MCF 10A (cell line): ENCODE results near the gene ELP5. TPM values are rescaled to one million over a fixed set of nuclear protein-coding genes. Genes with fewer than 3 reads are reported as not detected.

Source experiments
- BruUV-seq: library from RNA; stranded (reverse); fragments of 400-500 nt; replicated peaks from 2 replicates; lab custom pipeline; 2021; lab: Mats Ljungman, UMichigan
- CTCF ChIA-PET: fragments of 300-600 bp; sonication (Branson Sonifier 250); formaldehyde crosslinking; extraction: SDS; loops from one replicate; lab custom pipeline; 2021; ENCODE audit warnings: antibody characterized with exemption, inconsistent platforms; lab: Yijun Ruan, JAX
- POLR2A ChIA-PET: fragments of 300-600, 350-650 bp; sonication (Branson Sonifier 250); formaldehyde crosslinking; extraction: SDS; loops from one replicate; lab custom pipeline; 2020; ENCODE audit warnings: antibody characterized with exemption, inconsistent platforms; lab: Yijun Ruan, JAX
- DNase-seq: peaks from one replicate; pipeline ENCODE4 v3.0.0-alpha.2; 2018; ENCODE audit not compliant: unreplicated experiment
- H3K27ac Mint-ChIP-seq: one replicate; pipeline ENCODE4 v1.8.0; 2022; ENCODE audit warnings: mild to moderate bottlenecking, low read depth, mixed read lengths; ENCODE audit not compliant: unreplicated experiment
- H3K27me3 Mint-ChIP-seq: one replicate; pipeline ENCODE4 v1.8.0; 2022; ENCODE audit warnings: mixed read lengths; ENCODE audit not compliant: insufficient read depth, unreplicated experiment
- H3K36me3 Mint-ChIP-seq: one replicate; pipeline ENCODE4 v1.8.0; 2022; ENCODE audit warnings: mild to moderate bottlenecking, moderate library complexity, mixed read lengths; ENCODE audit not compliant: insufficient read depth, unreplicated experiment
- H3K4me1 Mint-ChIP-seq: one replicate; pipeline ENCODE4 v1.8.0; 2022; ENCODE audit warnings: mixed read lengths; ENCODE audit not compliant: insufficient read depth, unreplicated experiment
- H3K4me3 Mint-ChIP-seq: one replicate; pipeline ENCODE4 v1.8.0; 2022; ENCODE audit warnings: mild to moderate bottlenecking, moderate library complexity, mixed read lengths; ENCODE audit not compliant: unreplicated experiment
- H3K9me3 Mint-ChIP-seq: one replicate; pipeline ENCODE4 v1.8.0; 2022; ENCODE audit warnings: mixed read lengths; ENCODE audit not compliant: unreplicated experiment
- intact Hi-C: fragments of 100-400 bp; cut with micrococcal nuclease; formaldehyde crosslinking; loops from 2 replicates; pipeline ENCODE4 v1.14.1; 2022
- total RNA-seq: library from RNA; stranded (reverse); gene quantifications from 2 replicates; pipeline ENCODE4 v1.2.3, GENCODE V29; 2022
- TF ChIP-seq, protein P1 (sequence below): fragments of 200-600 bp; IDR thresholded peaks from one replicate; pipeline ENCODE4 v1.8.0; 2022; ENCODE audit warnings: antibody characterized with exemption, mild to moderate bottlenecking; ENCODE audit not compliant: unreplicated experiment

Gene ELP5
- total RNA-seq, 1 experiment from 2014 or later: 91.3 TPM

DNA sequence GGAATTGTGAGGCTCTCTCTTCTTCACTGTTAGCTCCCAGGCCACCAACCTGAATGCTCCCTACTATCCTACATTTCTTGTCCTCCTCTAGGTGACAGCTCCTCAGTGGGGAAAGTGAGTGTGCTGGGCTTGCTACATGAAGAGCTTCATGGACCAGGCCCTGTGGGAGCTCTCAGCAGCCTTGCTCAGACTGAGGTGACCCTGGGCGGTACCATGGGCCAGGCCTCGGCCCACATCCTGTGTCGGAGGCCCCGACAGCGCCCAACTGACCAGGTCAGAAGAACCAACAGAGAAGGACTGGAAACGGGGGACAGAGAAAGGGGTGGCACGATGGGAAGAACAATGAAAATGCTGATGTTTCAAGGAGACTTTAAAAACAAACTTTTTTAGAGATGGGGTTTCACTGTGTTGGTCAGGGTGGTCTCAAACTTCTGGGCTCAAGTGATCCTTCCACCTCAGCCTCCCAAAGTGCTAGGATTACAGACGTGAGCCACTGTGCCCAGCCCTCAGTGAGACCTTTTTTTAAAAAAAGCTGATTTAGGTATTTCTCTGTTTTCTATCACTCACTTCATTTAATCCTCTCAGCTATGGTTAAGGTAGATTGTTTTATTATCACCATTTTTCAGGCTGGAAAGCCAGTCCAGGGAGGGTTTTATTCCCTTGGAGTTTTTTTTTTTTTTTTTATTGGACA lies 4.9 kb downstream of the ELP5 start:
- Mint-ChIP-seq H3K4me1 (peaks cover 29% of the 10 kb centered on the region), H3K36me3 (peaks cover 72% of the 10 kb centered on the region), H3K9me3 (no peaks in the 10 kb centered on the region), H3K27ac (peak overlapping the region; percentile 31), H3K4me3 (no peak overlapping the region), H3K27me3 (no peaks in the 10 kb centered on the region)
- POLR2A ChIA-PET: interaction anchor here (0.6 to 7.7 kb wide), 5 partner anchors 8 to 617 kb away, joined by 3 to 92 read pairs (median 4); partner anchors contain the start of genes DVL2, GABARAP and PHF23
- no peak for DNase-seq
- intact Hi-C loops: no loop called here
- CTCF ChIA-PET: interaction anchor here (0.6 to 1.6 kb wide), 4 partner anchors 9 to 193 kb away, joined by 3 to 7 read pairs (median 3); no protein-coding TSS in a partner anchor
- TF ChIP-seq, protein P1, sequence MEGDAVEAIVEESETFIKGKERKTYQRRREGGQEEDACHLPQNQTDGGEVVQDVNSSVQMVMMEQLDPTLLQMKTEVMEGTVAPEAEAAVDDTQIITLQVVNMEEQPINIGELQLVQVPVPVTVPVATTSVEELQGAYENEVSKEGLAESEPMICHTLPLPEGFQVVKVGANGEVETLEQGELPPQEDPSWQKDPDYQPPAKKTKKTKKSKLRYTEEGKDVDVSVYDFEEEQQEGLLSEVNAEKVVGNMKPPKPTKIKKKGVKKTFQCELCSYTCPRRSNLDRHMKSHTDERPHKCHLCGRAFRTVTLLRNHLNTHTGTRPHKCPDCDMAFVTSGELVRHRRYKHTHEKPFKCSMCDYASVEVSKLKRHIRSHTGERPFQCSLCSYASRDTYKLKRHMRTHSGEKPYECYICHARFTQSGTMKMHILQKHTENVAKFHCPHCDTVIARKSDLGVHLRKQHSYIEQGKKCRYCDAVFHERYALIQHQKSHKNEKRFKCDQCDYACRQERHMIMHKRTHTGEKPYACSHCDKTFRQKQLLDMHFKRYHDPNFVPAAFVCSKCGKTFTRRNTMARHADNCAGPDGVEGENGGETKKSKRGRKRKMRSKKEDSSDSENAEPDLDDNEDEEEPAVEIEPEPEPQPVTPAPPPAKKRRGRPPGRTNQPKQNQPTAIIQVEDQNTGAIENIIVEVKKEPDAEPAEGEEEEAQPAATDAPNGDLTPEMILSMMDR: no peak
- BruUV-seq: no TSS peak

DNA sequence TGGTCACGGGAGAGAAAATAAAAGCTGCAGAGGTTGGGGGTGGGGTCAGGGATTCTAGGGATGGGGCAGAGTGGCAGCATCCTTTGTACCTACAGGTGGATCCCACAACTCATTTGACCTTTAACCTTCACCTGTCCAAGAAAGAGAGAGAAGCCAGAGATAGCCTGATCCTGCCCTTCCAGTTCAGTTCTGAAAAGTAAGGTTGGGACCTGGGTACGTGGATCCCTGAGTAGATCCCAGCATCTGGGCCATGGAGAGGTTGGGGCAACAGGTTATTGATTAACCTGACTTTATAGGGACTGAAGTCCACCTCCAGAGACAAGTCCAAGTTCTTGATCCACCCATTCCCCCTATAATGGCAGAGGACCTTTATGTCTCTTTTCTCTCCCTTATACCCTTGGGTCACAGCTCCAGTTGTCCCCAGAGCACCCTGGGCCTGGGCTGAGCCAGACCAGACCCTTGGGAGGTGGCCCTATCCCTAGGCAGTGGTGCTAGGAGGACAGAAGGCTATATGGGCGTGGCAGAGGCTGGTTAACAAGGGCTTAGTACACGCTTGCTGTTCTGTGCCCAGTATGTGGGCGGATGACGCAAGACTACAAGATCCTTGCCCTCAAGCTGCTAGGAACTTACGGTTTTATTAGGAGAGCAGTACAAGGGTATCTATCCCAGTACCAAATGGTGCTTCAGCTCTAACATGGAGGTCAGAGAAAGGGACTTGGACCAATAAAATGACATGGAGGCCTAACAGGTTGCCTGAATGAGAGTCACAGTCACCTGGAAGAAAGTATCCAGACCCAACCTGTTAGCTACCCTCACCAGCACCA lies 6.9 kb downstream of the ELP5 start:
- peak; percentile 96 for DNase-seq
- BruUV-seq: no TSS peak
- CTCF ChIA-PET: interaction anchor here (0.5 to 1.8 kb wide), 5 partner anchors 13 to 442 kb away, joined by 3 to 7 read pairs (median 4); partner anchors contain the start of gene SLC2A4
- POLR2A ChIA-PET: interaction anchor here (0.5 to 7.7 kb wide), 11 partner anchors 8 to 897 kb away, joined by 3 to 92 read pairs (median 7); partner anchors contain the start of genes ACADVL, CNTROB, CTDNEP1 and DLG4
- H3K27me3 Mint-ChIP-seq: no peaks in the 10 kb centered on the region
- H3K4me3 Mint-ChIP-seq: peak overlapping the region; percentile 73
- intact Hi-C loops: no loop called here
- H3K27ac Mint-ChIP-seq: peak overlapping the region; percentile 79
- H3K9me3 Mint-ChIP-seq: no peaks in the 10 kb centered on the region
- H3K36me3 Mint-ChIP-seq: peaks cover 53% of the 10 kb centered on the region
- TF ChIP-seq, protein P1: no peak
- peaks cover 33% of the 10 kb centered on the region for H3K4me1 Mint-ChIP-seq

DNA sequence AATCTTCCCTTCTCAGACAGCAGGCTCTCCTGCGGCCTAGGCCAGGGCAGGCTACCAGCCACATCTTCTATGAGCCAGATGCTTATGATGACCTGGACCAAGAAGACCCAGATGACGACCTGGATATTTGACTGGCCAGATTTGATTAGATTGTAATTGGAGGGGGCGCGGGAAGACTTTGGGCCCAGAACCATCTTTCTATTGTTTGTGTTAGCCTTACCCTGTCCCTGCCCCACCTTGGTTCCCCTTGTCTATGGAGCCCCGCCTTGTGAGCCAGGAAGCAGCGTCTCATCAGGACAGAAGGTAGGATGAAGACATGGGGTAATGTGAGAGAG lies 7.5 kb downstream of the ELP5 start:
- H3K27ac Mint-ChIP-seq: peak overlapping the region; percentile 79

More for the DNA sequence above, 7.5 kb downstream of the ELP5 start:
- ChIA-PET POLR2A (interaction anchor here (0.5 to 7.7 kb wide), 12 partner anchors 8 to 897 kb away, joined by 3 to 92 read pairs (median 6); partner anchors contain the start of genes ACADVL, CNTROB, CTDNEP1 and DLG4), CTCF (interaction anchor here (0.5 to 1.8 kb wide), 4 partner anchors 13 to 41 kb away, joined by 4 to 7 read pairs (median 4); partner anchors contain the start of gene SLC2A4)
- Mint-ChIP-seq H3K4me3 (peak overlapping the region; percentile 73), H3K9me3 (no peaks in the 10 kb centered on the region), H3K36me3 (peaks cover 48% of the 10 kb centered on the region), H3K4me1 (peaks cover 36% of the 10 kb centered on the region), H3K27me3 (no peaks in the 10 kb centered on the region)
- DNase-seq: no peak
- TF ChIP-seq, protein P1: no peak
- intact Hi-C loops: no loop called here
- BruUV-seq: TSS peak; percentile 62
